HepG2 (cell line): ENCODE data around the gene RPL5. TPM values are rescaled to one million over a fixed set of nuclear protein-coding genes. Genes with fewer than 3 reads are reported as not detected.

Experiments used
- ELF1 ChIP-seq: sonication (generic); formaldehyde crosslinking; IDR thresholded peaks from 2 replicates; pipeline ENCODE4 v1.4.0; 2020; ENCODE audit warnings: missing genetic modification reagents
- ERF ChIP-seq: IDR thresholded peaks from 2 replicates; pipeline ENCODE4 v1.6.1; 2018; ENCODE audit warnings: missing biosample characterization, missing genetic modification reagents
- MIER2 ChIP-seq: IDR thresholded peaks from 2 replicates; pipeline ENCODE4 v1.6.1; 2016; ENCODE audit warnings: missing biosample characterization, missing genetic modification reagents
- NCOA1 ChIP-seq: sonication (generic); formaldehyde crosslinking; IDR thresholded peaks from 2 replicates; pipeline ENCODE4 v1.9.0; 2021; ENCODE audit warnings: missing genetic modification reagents
- POLR2AphosphoS5 ChIP-seq: IDR thresholded peaks from 2 replicates; pipeline ENCODE4 v1.6.1; 2012; ENCODE audit warnings: low read depth, low read length
- PRPF4 ChIP-seq: fragments of 200-400 bp; formaldehyde crosslinking; IDR thresholded peaks from 2 replicates; pipeline ENCODE4 v1.6.1; 2016; ENCODE audit warnings: low read length, low read depth; ENCODE audit not compliant: poor library complexity, severe bottlenecking
- PTBP1 ChIP-seq: fragments of 200-400 bp; formaldehyde crosslinking; IDR thresholded peaks from 2 replicates; pipeline ENCODE4 v1.6.1; 2018; ENCODE audit warnings: low read length, low read depth; ENCODE audit not compliant: poor library complexity, severe bottlenecking
- RAD51 ChIP-seq: fragments of 450-650 bp; IDR thresholded peaks from 2 replicates; pipeline ENCODE4 v1.6.1; 2016; ENCODE audit warnings: borderline replicate concordance
- RFXANK ChIP-seq: IDR thresholded peaks from 2 replicates; pipeline ENCODE4 v1.6.1; 2016
- SUZ12 ChIP-seq: fragments of 150-350 bp; IDR thresholded peaks from 2 replicates; pipeline ENCODE4 v1.6.1; 2014; ENCODE audit warnings: low read depth, low read length
- TBL1XR1 ChIP-seq: fragments of 150-350 bp; IDR thresholded peaks from 2 replicates; pipeline ENCODE4 v1.6.1; 2014; ENCODE audit warnings: borderline replicate concordance, low read length; ENCODE audit not compliant: partially characterized antibody
- TEAD2 ChIP-seq: sonication (generic); formaldehyde crosslinking; IDR thresholded peaks from 2 replicates; pipeline ENCODE4 v1.9.0; 2021; ENCODE audit warnings: missing genetic modification reagents
- ZFP82 ChIP-seq: sonication (generic); formaldehyde crosslinking; IDR thresholded peaks from 2 replicates; pipeline ENCODE4 v1.5.1; 2020; ENCODE audit warnings: mild to moderate bottlenecking, missing genetic modification reagents, borderline replicate concordance
- ZNF253 ChIP-seq: sonication (generic); formaldehyde crosslinking; IDR thresholded peaks from 2 replicates; pipeline ENCODE4 v1.8.0; 2022; ENCODE audit warnings: mild to moderate bottlenecking, missing genetic modification reagents, borderline replicate concordance
- ZNF33A ChIP-seq: sonication (generic); formaldehyde crosslinking; IDR thresholded peaks from 2 replicates; pipeline ENCODE4 v1.5.1; 2020; ENCODE audit warnings: missing genetic modification reagents, mild to moderate bottlenecking, moderate library complexity, borderline replicate concordance
- ZNF549 ChIP-seq: sonication (generic); formaldehyde crosslinking; IDR thresholded peaks from 2 replicates; pipeline ENCODE4 v1.5.0; 2020; ENCODE audit warnings: missing genetic modification reagents
- ZNF670 ChIP-seq: sonication (generic); formaldehyde crosslinking; IDR thresholded peaks from 2 replicates; pipeline ENCODE4 v1.8.0; 2022; ENCODE audit warnings: mild to moderate bottlenecking, missing genetic modification reagents, borderline replicate concordance
- ZNF672 ChIP-seq: sonication (generic); formaldehyde crosslinking; IDR thresholded peaks from 2 replicates; pipeline ENCODE4 v1.8.1; 2022; ENCODE audit warnings: missing genetic modification reagents
- ZNF737 ChIP-seq: sonication (generic); formaldehyde crosslinking; IDR thresholded peaks from 2 replicates; pipeline ENCODE4 v1.5.0; 2020; ENCODE audit warnings: missing genetic modification reagents, mild to moderate bottlenecking, borderline replicate concordance
- polyA plus RNA-seq, 8 experiments: library from polyadenylated mRNA; depleted of rRNA in 3 of 8; stranded (reverse) in 7 of 8; unstranded in 1 of 8; fragments of >200 nt; fragmentation: Illumina TruSeq in 4 of 8; extraction: Trizol in 4 of 8; gene quantifications; 2 replicates each; pipeline versions ENCODE4 v1.2.1 to v1.2.3, GENCODE V29; 2011 to 2016; ENCODE audit warnings: low read depth in 4 of 8, missing spikeins in 1 of 8, mixed read lengths in 1 of 8; ENCODE audit not compliant: insufficient read depth in 1 of 8
- total RNA-seq, 5 experiments: library from RNA; depleted of rRNA; stranded (reverse); fragments of >200 nt; fragmentation: Illumina TruSeq; extraction: Trizol; gene quantifications; 2 replicates each; pipeline ENCODE4 v1.2.3, GENCODE V29; 2016; ENCODE audit warnings: low read depth in 1 of 5
- TF ChIP-seq, protein P1 (sequence below): IDR thresholded peaks from 2 replicates; pipeline ENCODE4 v1.6.1; 2016; ENCODE audit warnings: missing compliant biosample characterization, missing genetic modification reagents, borderline replicate concordance
- TF ChIP-seq, protein P2 (sequence below): sonication (generic); formaldehyde crosslinking; IDR thresholded peaks from 2 replicates; pipeline ENCODE4 v1.5.0; 2020; ENCODE audit warnings: mild to moderate bottlenecking, low read depth, missing genetic modification reagents, borderline replicate concordance
- TF ChIP-seq, protein P3 (sequence below): sonication (generic); formaldehyde crosslinking; IDR thresholded peaks from 2 replicates; pipeline ENCODE4 v1.4.0; 2020; ENCODE audit warnings: low read depth, mild to moderate bottlenecking, missing genetic modification reagents
- TF ChIP-seq, protein P4 (sequence below): sonication (generic); formaldehyde crosslinking; IDR thresholded peaks from 2 replicates; pipeline ENCODE4 v1.4.0; 2020; ENCODE audit warnings: missing genetic modification reagents

The RPL5 gene
- total and polyA plus RNA-seq, 2 of the 13 experiments (the other 11 are each of a cell fraction or from before 2014, with no cell fraction given): 2,304 to 2,520 TPM

DNA sequence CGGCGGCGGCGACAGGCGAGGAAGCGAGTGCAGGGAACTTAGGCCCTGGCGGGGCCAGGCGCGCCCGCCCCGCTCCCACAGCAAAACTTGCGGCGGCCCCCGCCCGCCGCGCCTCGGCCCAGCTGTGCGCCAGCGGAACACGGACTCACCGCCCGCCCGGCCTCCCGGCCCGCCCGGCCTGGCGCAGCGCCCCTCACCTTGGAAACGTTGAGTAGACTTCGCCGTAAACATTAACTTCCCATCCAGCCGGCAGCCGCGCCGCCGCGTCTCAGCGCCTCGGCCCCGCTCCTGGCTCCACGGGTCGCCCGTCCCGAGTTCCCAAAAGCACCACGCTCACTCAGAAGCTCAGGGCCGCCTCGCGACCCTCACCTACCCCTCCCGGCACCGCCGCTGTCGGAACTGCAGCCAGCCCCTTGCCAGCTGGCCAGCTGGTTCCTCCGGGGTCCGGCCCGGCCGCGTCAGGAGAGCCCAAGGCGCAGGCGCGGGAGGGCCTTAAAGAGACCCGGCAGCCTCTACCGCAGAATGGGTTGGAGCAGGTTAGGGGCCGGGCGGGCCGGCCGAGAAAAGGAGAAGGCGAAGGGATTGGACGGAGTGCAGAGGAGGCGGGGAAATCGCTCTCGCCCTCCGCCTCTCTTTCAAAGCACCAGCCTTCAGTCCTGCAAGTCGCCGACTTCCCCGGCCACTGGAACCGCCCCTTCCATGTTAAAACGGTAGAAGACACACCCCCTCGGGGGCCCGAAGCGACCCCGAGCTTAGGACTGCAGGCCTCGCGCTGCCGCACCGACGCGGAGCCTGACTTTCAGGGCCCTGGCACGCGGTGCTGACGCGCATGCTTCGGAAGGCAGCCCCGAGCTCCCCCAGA is 47.0 kb upstream of the RPL5 start, which contains the start of gene EVI5 (continued):
- TF ChIP-seq, protein P1, sequence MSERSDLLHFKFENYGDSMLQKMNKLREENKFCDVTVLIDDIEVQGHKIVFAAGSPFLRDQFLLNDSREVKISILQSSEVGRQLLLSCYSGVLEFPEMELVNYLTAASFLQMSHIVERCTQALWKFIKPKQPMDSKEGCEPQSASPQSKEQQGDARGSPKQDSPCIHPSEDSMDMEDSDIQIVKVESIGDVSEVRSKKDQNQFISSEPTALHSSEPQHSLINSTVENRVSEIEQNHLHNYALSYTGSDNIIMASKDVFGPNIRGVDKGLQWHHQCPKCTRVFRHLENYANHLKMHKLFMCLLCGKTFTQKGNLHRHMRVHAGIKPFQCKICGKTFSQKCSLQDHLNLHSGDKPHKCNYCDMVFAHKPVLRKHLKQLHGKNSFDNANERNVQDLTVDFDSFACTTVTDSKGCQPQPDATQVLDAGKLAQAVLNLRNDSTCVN (CRISPR knock-in tag): peak; percentile 94
- TF ChIP-seq RFXANK (CRISPR knock-in tag) (no peak), PRPF4 (no peak), SUZ12 (no peak), POLR2AphosphoS5 (peak; percentile 78), NCOA1 (CRISPR knock-in tag) (no peak), ZNF33A (peak; percentile 92; the same call in 1 of the 2 replicates), MIER2 (peak; percentile 60; the same call in 1 of the 2 replicates), TBL1XR1 (no peak), TEAD2 (CRISPR knock-in tag) (peak; percentile 98), ZNF672 (CRISPR knock-in tag) (no peak), ZNF670 (CRISPR knock-in tag) (peak; percentile 96; the same call in 1 of the 2 replicates), ELF1 (CRISPR knock-in tag) (peak; percentile 62), ZNF549 (CRISPR knock-in tag) (peak; percentile 84; the same call in 1 of the 2 replicates), ERF (CRISPR knock-in tag) (peak; percentile 99), ZFP82 (CRISPR knock-in tag) (peak; percentile 85; the same call in 1 of the 2 replicates), ZNF737 (CRISPR knock-in tag) (peak; percentile 85), RAD51 (no peak), ZNF253 (peak; percentile 99), PTBP1 (no peak)
- TF ChIP-seq, protein P2, sequence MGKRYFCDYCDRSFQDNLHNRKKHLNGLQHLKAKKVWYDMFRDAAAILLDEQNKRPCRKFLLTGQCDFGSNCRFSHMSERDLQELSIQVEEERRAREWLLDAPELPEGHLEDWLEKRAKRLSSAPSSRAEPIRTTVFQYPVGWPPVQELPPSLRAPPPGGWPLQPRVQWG (CRISPR knock-in tag): no peak
- TF ChIP-seq, protein P3, sequence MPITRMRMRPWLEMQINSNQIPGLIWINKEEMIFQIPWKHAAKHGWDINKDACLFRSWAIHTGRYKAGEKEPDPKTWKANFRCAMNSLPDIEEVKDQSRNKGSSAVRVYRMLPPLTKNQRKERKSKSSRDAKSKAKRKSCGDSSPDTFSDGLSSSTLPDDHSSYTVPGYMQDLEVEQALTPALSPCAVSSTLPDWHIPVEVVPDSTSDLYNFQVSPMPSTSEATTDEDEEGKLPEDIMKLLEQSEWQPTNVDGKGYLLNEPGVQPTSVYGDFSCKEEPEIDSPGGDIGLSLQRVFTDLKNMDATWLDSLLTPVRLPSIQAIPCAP (CRISPR knock-in tag): peak; percentile 96
- TF ChIP-seq, protein P4, sequence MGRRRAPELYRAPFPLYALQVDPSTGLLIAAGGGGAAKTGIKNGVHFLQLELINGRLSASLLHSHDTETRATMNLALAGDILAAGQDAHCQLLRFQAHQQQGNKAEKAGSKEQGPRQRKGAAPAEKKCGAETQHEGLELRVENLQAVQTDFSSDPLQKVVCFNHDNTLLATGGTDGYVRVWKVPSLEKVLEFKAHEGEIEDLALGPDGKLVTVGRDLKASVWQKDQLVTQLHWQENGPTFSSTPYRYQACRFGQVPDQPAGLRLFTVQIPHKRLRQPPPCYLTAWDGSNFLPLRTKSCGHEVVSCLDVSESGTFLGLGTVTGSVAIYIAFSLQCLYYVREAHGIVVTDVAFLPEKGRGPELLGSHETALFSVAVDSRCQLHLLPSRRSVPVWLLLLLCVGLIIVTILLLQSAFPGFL (CRISPR knock-in tag): peak; percentile 96; the same call in 1 of the 2 replicates
